ENCODE data around the gene HOOK2. TPM values are rescaled to one million over a fixed set of nuclear protein-coding genes. Genes with fewer than 3 reads are reported as not detected.
A peak's percentile ranks its signal among the peaks of the same experiment; 100 is the strongest.

The HOOK2 gene
- total RNA-seq, 4 donors from 2014 or later, result 49.9 to 122 (median 65.8) TPM

- WGBS, 2 donors, result 61 to 68% methylated on average over 12 to 15 of the region's 15 CpGs
- intact Hi-C loops (cut with DNase I; ENCODE audit: low total_unique reads), result no loop called here
- H3K4me3 ChIP-seq (ENCODE audit: low read depth, poor library complexity, severe bottlenecking), result no peak overlapping the region
- peak in 1 of 2 donors; percentile 90 for DNase-seq (ENCODE audit: low spot score in 2 of 2)
- TF ChIP-seq POLR2A (IDR thresholded peaks at IDR 0.05) (no peak), CTCF (IDR thresholded peaks at IDR 0.05) (no peak)
Measured at GRCh38 chr19:12779162-12779993, 4.0 kb upstream of the HOOK2 start.

- no peak for DNase-seq (ENCODE audit: low spot score in 2 of 2)
- H3K4me3 ChIP-seq (ENCODE audit: low read depth, poor library complexity, severe bottlenecking), result no peak overlapping the region
- TF ChIP-seq CTCF (IDR thresholded peaks at IDR 0.05) (no peak), POLR2A (IDR thresholded peaks at IDR 0.05) (no peak)
- 20 to 23% methylated on average over 6 of the region's 6 CpGs for WGBS, 2 donors
- intact Hi-C loops (cut with DNase I; ENCODE audit: low total_unique reads), result no loop called here
Measured at GRCh38 chr19:12778905-12779161, 3.5 kb upstream of the HOOK2 start.

- no peak for TF ChIP-seq CTCF (IDR thresholded peaks at IDR 0.05)
- TF ChIP-seq POLR2A (IDR thresholded peaks at IDR 0.05), result no peak
- WGBS, 2 donors, result 1% methylated on average over 22 to 43 of the region's 44 CpGs
- intact Hi-C loops (cut with DNase I; ENCODE audit: low total_unique reads), result no loop called here
- peak overlapping the region; percentile 46 for H3K4me3 ChIP-seq (ENCODE audit: low read depth, poor library complexity, severe bottlenecking)
- peak; percentile 70 to 94 for DNase-seq (ENCODE audit: low spot score in 2 of 2)
Measured at GRCh38 chr19:12778017-12778904, 2.9 kb upstream of the HOOK2 start.

- DNase-seq (ENCODE audit: low spot score in 2 of 2), result peak; percentile 58 to 96
- 5% methylated on average over 36 to 43 of the region's 43 CpGs for WGBS, 2 donors
- TF ChIP-seq CTCF (IDR thresholded peaks at IDR 0.05) (peak in 1 of 3 donors; percentile 77), POLR2A (IDR thresholded peaks at IDR 0.05) (no peak)
- H3K4me3 ChIP-seq (ENCODE audit: low read depth, poor library complexity, severe bottlenecking), result peak overlapping the region; percentile 46
- intact Hi-C loops (cut with DNase I; ENCODE audit: low total_unique reads), result loop anchor here (2.0 kb wide), 1 partner anchor 17 kb away; no protein-coding TSS in a partner anchor
Measured at GRCh38 chr19:12777217-12778016, 2.1 kb upstream of the HOOK2 start.

GRCh38 chr19:12773571-12773970 lies 1.8 kb downstream of the HOOK2 start:
- no peak for DNase-seq (ENCODE audit: low spot score in 2 of 2)

More at GRCh38 chr19:12773571-12773970, 1.8 kb downstream of the HOOK2 start:
- intact Hi-C loops (cut with DNase I; ENCODE audit: low total_unique reads), result no loop called here
- TF ChIP-seq POLR2A (IDR thresholded peaks at IDR 0.05), result no peak
- TF ChIP-seq CTCF (IDR thresholded peaks at IDR 0.05), result no peak
- WGBS, 2 donors, result 77 to 89% methylated on average over 2 of the region's 2 CpGs
- no peak overlapping the region for H3K4me3 ChIP-seq (ENCODE audit: low read depth, poor library complexity, severe bottlenecking)

All from lower leg skin (tissue), 4 donors.